ENCODE results near the gene PSME2.

DNA sequence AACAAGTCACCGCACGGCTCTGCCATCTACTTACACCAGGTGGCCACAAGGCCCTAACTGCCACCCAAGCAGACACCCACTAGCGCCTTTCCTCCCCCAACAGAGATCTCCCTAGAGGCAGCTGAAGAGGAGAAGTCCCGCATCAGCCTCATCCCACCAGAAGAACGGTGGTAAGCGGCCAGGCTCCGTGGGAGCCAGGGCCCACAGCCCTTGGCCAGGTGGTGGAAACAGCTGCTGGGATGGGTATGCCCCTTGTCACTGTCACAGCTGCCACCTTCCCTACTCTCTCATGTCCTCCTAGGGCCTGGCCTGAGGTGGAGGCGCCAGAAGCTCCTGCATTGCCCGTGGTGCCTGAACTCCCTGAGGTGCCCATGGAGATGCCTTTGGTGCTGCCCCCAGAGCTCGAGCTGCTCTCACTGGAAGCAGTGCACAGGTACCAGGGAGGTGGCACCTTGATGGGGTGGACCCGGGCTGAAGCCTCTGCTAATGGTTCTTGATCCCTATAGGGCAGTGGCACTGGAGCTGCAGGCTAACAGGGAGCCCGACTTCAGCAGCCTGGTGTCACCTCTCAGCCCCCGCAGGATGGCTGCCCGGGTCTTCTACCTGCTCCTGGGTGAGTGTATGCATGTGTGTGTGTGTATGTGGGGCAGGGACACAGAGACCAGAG lies 33.0 kb upstream of the PSME2 start:
- TF ChIP-seq, protein P1, sequence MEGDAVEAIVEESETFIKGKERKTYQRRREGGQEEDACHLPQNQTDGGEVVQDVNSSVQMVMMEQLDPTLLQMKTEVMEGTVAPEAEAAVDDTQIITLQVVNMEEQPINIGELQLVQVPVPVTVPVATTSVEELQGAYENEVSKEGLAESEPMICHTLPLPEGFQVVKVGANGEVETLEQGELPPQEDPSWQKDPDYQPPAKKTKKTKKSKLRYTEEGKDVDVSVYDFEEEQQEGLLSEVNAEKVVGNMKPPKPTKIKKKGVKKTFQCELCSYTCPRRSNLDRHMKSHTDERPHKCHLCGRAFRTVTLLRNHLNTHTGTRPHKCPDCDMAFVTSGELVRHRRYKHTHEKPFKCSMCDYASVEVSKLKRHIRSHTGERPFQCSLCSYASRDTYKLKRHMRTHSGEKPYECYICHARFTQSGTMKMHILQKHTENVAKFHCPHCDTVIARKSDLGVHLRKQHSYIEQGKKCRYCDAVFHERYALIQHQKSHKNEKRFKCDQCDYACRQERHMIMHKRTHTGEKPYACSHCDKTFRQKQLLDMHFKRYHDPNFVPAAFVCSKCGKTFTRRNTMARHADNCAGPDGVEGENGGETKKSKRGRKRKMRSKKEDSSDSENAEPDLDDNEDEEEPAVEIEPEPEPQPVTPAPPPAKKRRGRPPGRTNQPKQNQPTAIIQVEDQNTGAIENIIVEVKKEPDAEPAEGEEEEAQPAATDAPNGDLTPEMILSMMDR (IDR thresholded peaks at IDR 0.05; ENCODE audit: insufficient read depth, low read depth, low read length), result no peak
- no peak for TF ChIP-seq EZH2 (IDR thresholded peaks at IDR 0.05; ENCODE audit: insufficient read depth, low read length)

Data from astrocyte (in vitro differentiated cells and primary cell).